GM10248 (cell line): ENCODE results near the gene SORL1.

Source experiments
- CTCF ChIA-PET: fragments of 300-600 bp; sonication (Branson Sonifier 250); formaldehyde crosslinking; extraction: SDS; loops from one replicate; lab custom pipeline; 2021; ENCODE audit warnings: antibody characterized with exemption; lab: Yijun Ruan, JAX
- POLR2A ChIA-PET: fragments of 350-650 bp; sonication (Branson Sonifier 250); formaldehyde crosslinking; extraction: SDS; loops from one replicate; lab custom pipeline; 2020; ENCODE audit warnings: antibody characterized with exemption; lab: Yijun Ruan, JAX
- DNase-seq: peaks from one replicate; pipeline ENCODE4 v3.0.0; 2012; ENCODE audit errors: extremely low spot score
- CTCF ChIP-seq: IDR thresholded peaks from 2 replicates; pipeline ENCODE4 v1.5.1; 2012; ENCODE audit warnings: mild to moderate bottlenecking, low read depth; ENCODE audit errors: extremely low read depth, missing control alignments, control extremely low read depth

Gene SORL1

GRCh38 chr11:121427400-121427744 lies 24.7 kb upstream of the SORL1 start:
- TF ChIP-seq CTCF: no peak
- ChIA-PET CTCF (interaction anchor here (0.6 to 1.4 kb wide), 12 partner anchors 10 to 109 kb away, joined by 3 to 13 read pairs (median 3); no protein-coding TSS in a partner anchor), POLR2A (interaction anchor here (0.6 kb wide), 1 partner anchor 19 kb away, joined by 3 read pairs; no protein-coding TSS in a partner anchor)
- no peak for DNase-seq

GRCh38 chr11:121429556-121429955 lies 22.6 kb upstream of the SORL1 start:
- no peak for DNase-seq
- ChIA-PET CTCF (interaction anchor here (1.0 to 1.8 kb wide), 8 partner anchors 10 to 162 kb away, joined by 3 to 8 read pairs (median 3); no protein-coding TSS in a partner anchor), POLR2A (no interaction called here)
- no peak for TF ChIP-seq CTCF

GRCh38 chr11:121431820-121432526 lies 20.1 kb upstream of the SORL1 start:
- ChIA-PET CTCF (interaction anchor here (1.2 to 5.0 kb wide), 5 partner anchors 10 to 25 kb away, joined by 3 to 21 read pairs (median 5); no protein-coding TSS in a partner anchor), POLR2A (interaction anchor here (0.5 kb wide), 1 partner anchor 120 kb away, joined by 3 read pairs; no protein-coding TSS in a partner anchor)
- no peak for TF ChIP-seq CTCF
- no peak for DNase-seq

GRCh38 chr11:121435132-121435531 lies 17.0 kb upstream of the SORL1 start:
- TF ChIP-seq CTCF: no peak
- POLR2A ChIA-PET: no interaction called here
- CTCF ChIA-PET: interaction anchor here (1.0 to 5.0 kb wide), 6 partner anchors 9 to 97 kb away, joined by 3 to 21 read pairs (median 6); no protein-coding TSS in a partner anchor
- DNase-seq: no peak

GRCh38 chr11:121435551-121436511 lies 16.3 kb upstream of the SORL1 start:
- ChIA-PET CTCF (interaction anchor here (0.9 to 5.0 kb wide), 7 partner anchors 8 to 98 kb away, joined by 3 to 21 read pairs (median 4); no protein-coding TSS in a partner anchor), POLR2A (interaction anchor here (0.6 kb wide), 1 partner anchor 1626 kb away, joined by 5 read pairs; the partner anchor contains the start of gene HSPA8)
- TF ChIP-seq CTCF: no peak
- no peak for DNase-seq
